Measurements from ENCODE around the gene ASMT.

GRCh38 chrX:1591102-1591862 is 23.6 kb upstream of the ASMT start, which contains the start of gene AKAP17A:
- TF ChIP-seq BCL3 (IDR thresholded peaks at IDR 0.05; ENCODE audit: borderline replicate concordance, insufficient read depth, low read depth, low read length, poor library complexity, severe bottlenecking) = no peak
- 0 out of 2 replicates have a peak, but pooled peaks have one; percentile 30 for TF ChIP-seq MEF2A (IDR thresholded peaks at IDR 0.05; ENCODE audit: insufficient read depth, low read depth, low read length)
- TF ChIP-seq CTCF (IDR thresholded peaks at IDR 0.05 in 2 of 3, conservative IDR thresholded peaks at IDR 0.05 in 1 of 3; ENCODE audit: control insufficient read depth in 2 of 3, extremely low read depth in 1 of 3, insufficient read depth in 1 of 3, low read depth in 3 of 3, low read length in 3 of 3) = peak in 2 of 3 experiments; percentile 3 to 25; a peak in 1 of 6 replicates
- 0 out of 2 replicates have a peak, but pooled peaks have one; percentile 23 for TF ChIP-seq NBN (IDR thresholded peaks at IDR 0.05)
- TF ChIP-seq TBL1XR1 (IDR thresholded peaks at IDR 0.05; ENCODE audit: low read depth, low read length) = no peak
- TF ChIP-seq RBBP5 (conservative IDR thresholded peaks at IDR 0.05) = no peak
- no peak for TF ChIP-seq SPI1 (IDR thresholded peaks at IDR 0.05; ENCODE audit: borderline replicate concordance, insufficient read depth, low read depth, low read length)
- no peak for TF ChIP-seq EZH2 (IDR thresholded peaks at IDR 0.05; ENCODE audit: borderline replicate concordance, control insufficient read depth, low read depth, low read length)
- TF ChIP-seq ZNF274 (IDR thresholded peaks at IDR 0.05; ENCODE audit: insufficient read depth, insufficient read length) = no peak
- TF ChIP-seq YY1 (IDR thresholded peaks at IDR 0.05; ENCODE audit: low read depth, low read length) = peak; percentile 87
- TF ChIP-seq MXI1 (IDR thresholded peaks at IDR 0.05; ENCODE audit: low read depth, low read length) = no peak
- TF ChIP-seq SMC3 (IDR thresholded peaks at IDR 0.05; ENCODE audit: borderline replicate concordance, low read length) = no peak
